Endothelial cell of umbilical vein (primary cell): ENCODE data around the gene TMEM14A. TPM values are rescaled to one million over a fixed set of nuclear protein-coding genes. Genes with fewer than 3 reads are reported as not detected.

Experiments
- BruUV-seq: library from RNA; stranded (reverse); fragments of 400-500 nt; replicated peaks from 2 replicates; lab custom pipeline; 2021; lab: Mats Ljungman, UMichigan
- CTCF ChIA-PET: fragments of 300-600, 350-600 bp; sonication (Branson Sonifier 250); formaldehyde crosslinking; loops from one replicate; lab custom pipeline; 2021; ENCODE audit warnings: antibody characterized with exemption, inconsistent platforms; lab: Charles Lee
- POLR2A ChIA-PET: fragments of 300-600, 350-600 bp; sonication (Branson Sonifier 250); formaldehyde crosslinking; loops from one replicate; lab custom pipeline; 2021; ENCODE audit warnings: antibody characterized with exemption, inconsistent platforms; lab: Charles Lee
- DNase-seq: peaks from one replicate; pipeline ENCODE4 v3.0.0-alpha.2; 2011; ENCODE audit warnings: low read depth, low spot score
- FAIRE-seq: peaks from 2 replicates; lab custom pipeline; 2011; peaks lifted over from hg19 to GRCh38; lab: Jason Lieb, UNC
- H2AFZ ChIP-seq: 2 replicates; pipeline ENCODE4 v1.6.0; 2012; ENCODE audit warnings: low read depth, low read length, control low read depth, inconsistent platforms
- H3K27ac ChIP-seq: 2 replicates; pipeline ENCODE4 v1.5.1; 2011; ENCODE audit warnings: low read depth, mild to moderate bottlenecking, control low read depth, low read length, moderate library complexity; ENCODE audit not compliant: insufficient read depth
- H3K27me3 ChIP-seq, 2 experiments: 2 replicates each; pipeline versions ENCODE4 v1.6.0 to v1.6.1; 2011; ENCODE audit warnings: low read length in 2 of 2, mixed read lengths in 1 of 2; ENCODE audit not compliant: control insufficient read depth in 2 of 2, insufficient read depth in 2 of 2
- H3K36me3 ChIP-seq, 2 experiments: 2 replicates in 1 of 2; 3 replicates in 1 of 2; pipeline ENCODE4 v1.5.1; 2011; ENCODE audit warnings: low read length in 2 of 2, mild to moderate bottlenecking in 1 of 2, moderate library complexity in 1 of 2; ENCODE audit not compliant: control insufficient read depth in 2 of 2, insufficient read depth in 2 of 2; ENCODE audit errors: extremely low read depth in 1 of 2
- H3K4me1 ChIP-seq: 3 replicates; pipeline ENCODE4 v1.5.1; 2011; ENCODE audit warnings: mild to moderate bottlenecking, low read length; ENCODE audit not compliant: control insufficient read depth, insufficient read depth; ENCODE audit errors: extremely low read depth
- H3K4me2 ChIP-seq: 2 replicates; pipeline ENCODE4 v1.6.1; 2011; ENCODE audit warnings: low read length, control low read depth, mixed read lengths; ENCODE audit not compliant: insufficient read depth
- H3K4me3 ChIP-seq, 3 experiments: fragments of 200-600 bp in 1 of 3; sonication (generic), shearing (Covaris generic) in 1 of 3; replicated peaks in 1 of 3; 2 replicates each; pipeline ENCODE4 v1.5.1; 2011 to 2016; ENCODE audit warnings: control low read depth in 3 of 3, low read length in 3 of 3, mild to moderate bottlenecking in 2 of 3, inconsistent platforms in 1 of 3, low read depth in 1 of 3, moderate library complexity in 1 of 3; ENCODE audit not compliant: insufficient read depth in 1 of 3
- H3K79me2 ChIP-seq: 2 replicates; pipeline ENCODE4 v1.6.0; 2012; ENCODE audit warnings: low read length, inconsistent platforms; ENCODE audit not compliant: control insufficient read depth, insufficient read depth
- H3K9ac ChIP-seq: replicated peaks from 2 replicates; pipeline ENCODE3; 2011; ENCODE audit warnings: low read length, control low read depth; ENCODE audit not compliant: insufficient read depth; ENCODE audit errors: extremely low read depth
- H3K9me1 ChIP-seq: replicated peaks from 3 replicates; pipeline ENCODE4 v1.6.0; 2011; ENCODE audit warnings: mild to moderate bottlenecking, low read length; ENCODE audit not compliant: control insufficient read depth, insufficient read depth; ENCODE audit errors: extremely low read depth
- H3K9me3 ChIP-seq: replicated peaks from 2 replicates; pipeline ENCODE4 v1.5.1; 2012; ENCODE audit warnings: low read length, inconsistent platforms; ENCODE audit not compliant: control insufficient read depth, insufficient read depth
- H4K20me1 ChIP-seq: replicated peaks from 2 replicates; pipeline ENCODE3; 2011; ENCODE audit warnings: mild to moderate bottlenecking, low read length; ENCODE audit not compliant: control insufficient read depth, insufficient read depth; ENCODE audit errors: extremely low read depth
- CTCF ChIP-seq, 2 donors: IDR thresholded peaks; 1 replicate in 1 of 2; 2 replicates in 1 of 2; pipeline ENCODE4 v1.5.1; 2011; ENCODE audit warnings: low read length in 2 of 2, mild to moderate bottlenecking in 2 of 2, moderate library complexity in 2 of 2, control low read depth in 1 of 2, inconsistent platforms in 1 of 2, low read depth in 1 of 2; ENCODE audit not compliant: insufficient read depth in 1 of 2; ENCODE audit errors: extremely low read depth in 1 of 2
- EZH2 ChIP-seq: IDR thresholded peaks from 2 replicates; pipeline ENCODE4 v1.6.1; 2012; ENCODE audit warnings: borderline replicate concordance, low read depth, mild to moderate bottlenecking, moderate library complexity, low read length, inconsistent platforms; ENCODE audit not compliant: severe bottlenecking
- FOS ChIP-seq: IDR thresholded peaks from 2 replicates; pipeline ENCODE4 v1.6.1; 2011; ENCODE audit warnings: mild to moderate bottlenecking, low read length, moderate library complexity, borderline replicate concordance; ENCODE audit not compliant: insufficient read depth
- GATA2 ChIP-seq: IDR thresholded peaks from 2 replicates; pipeline ENCODE4 v1.7.0; 2011; ENCODE audit warnings: low read depth, mild to moderate bottlenecking, moderate library complexity, mixed read lengths, low read length; ENCODE audit not compliant: insufficient read length, insufficient read depth
- JUN ChIP-seq: IDR thresholded peaks from 2 replicates; pipeline ENCODE4 v1.6.1; 2011; ENCODE audit warnings: borderline replicate concordance, low read depth; ENCODE audit not compliant: insufficient read length, insufficient read depth
- MAX ChIP-seq: IDR thresholded peaks from 2 replicates; pipeline ENCODE4 v1.6.1; 2011; ENCODE audit not compliant: insufficient read depth, insufficient read length
- MYC ChIP-seq: IDR thresholded peaks from one replicate; pipeline ENCODE4 v1.6.1; 2011; ENCODE audit warnings: mild to moderate bottlenecking, low read depth, low read length
- POLR2A ChIP-seq: IDR thresholded peaks from 2 replicates; pipeline ENCODE4 v1.6.1; 2012; ENCODE audit warnings: low read depth, mild to moderate bottlenecking, control low read depth, low read length
- POLR2AphosphoS5 ChIP-seq: IDR thresholded peaks from 2 replicates; pipeline ENCODE4 v1.6.1; 2012; ENCODE audit warnings: low read depth, mild to moderate bottlenecking, control low read depth, low read length, moderate library complexity; ENCODE audit not compliant: insufficient read depth
- dilution Hi-C: fragments of 300-500 bp; cut with MboI; formaldehyde crosslinking; loops from one replicate; pipeline ENCODE4 v1.15.0; 2019; ENCODE audit warnings: low sequenced_read_pairs; ENCODE audit not compliant: extremely low pct_ligation_motif_present
- intact Hi-C: fragments of 100-400 bp; cut with micrococcal nuclease; formaldehyde crosslinking; loops from one replicate; pipeline ENCODE4 v1.10.0; 2022
- polyA plus RNA-seq, 4 experiments: library from polyadenylated mRNA; depleted of rRNA in 3 of 4; stranded (reverse) in 3 of 4; unstranded in 1 of 4; fragments of >200 nt; gene quantifications; 2 replicates each; pipeline versions ENCODE4 v1.2.1 to v1.2.3, GENCODE V29; 2011 to 2012; ENCODE audit warnings: missing spikeins in 1 of 4
- total RNA-seq: library from RNA; stranded (reverse); gene quantifications from 2 replicates; pipeline ENCODE4 v1.2.3, GENCODE V29; 2021

TMEM14A gene
- total and polyA plus RNA-seq, 2 donors (not counting 3 experiments of a cell fraction or from before 2014, with no cell fraction given): 19.5 to 33.7 TPM

DNA sequence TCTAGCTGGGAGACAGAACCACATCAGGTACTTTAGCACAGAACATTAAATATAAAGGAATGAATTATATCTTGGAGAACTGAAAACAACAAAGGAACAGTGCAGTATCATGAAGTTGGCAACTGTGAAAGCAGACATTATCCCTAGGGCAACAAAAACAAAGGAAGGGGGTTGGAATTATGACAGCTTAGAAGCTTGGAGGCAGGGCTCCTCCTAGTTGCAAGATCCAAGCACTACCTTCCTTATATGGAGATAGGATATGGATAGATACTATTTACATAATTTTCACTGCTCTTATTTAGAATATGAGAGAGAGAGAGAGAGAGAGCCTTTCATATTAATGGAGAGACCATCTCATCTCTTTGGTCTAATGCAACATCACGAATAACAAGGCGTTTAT, 27.0 kb downstream of the TMEM14A start:
- Histone ChIP-seq H3K4me2 (no peak overlapping the region), H2AFZ (no peak overlapping the region), H3K9ac (no peak overlapping the region), H3K27ac (no peak overlapping the region), H3K9me1 (no peaks in the 10 kb centered on the region), H3K27me3 (peaks cover 8 to 29% of the 10 kb centered on the region in 2 experiments), H3K9me3 (no peaks in the 10 kb centered on the region), H3K36me3 (no peaks in the 10 kb centered on the region), H3K4me1 (no peaks in the 10 kb centered on the region), H3K79me2 (no peaks in the 10 kb centered on the region), H3K4me3 (no peak overlapping the region), H4K20me1 (no peaks in the 10 kb centered on the region)
- intact Hi-C loops: no loop called here
- no peak for FAIRE-seq
- BruUV-seq: no TSS peak
- ChIA-PET POLR2A (no interaction called here), CTCF (interaction anchor here (1.8 kb wide), 1 partner anchor 8 kb away, joined by 3 read pairs; no protein-coding TSS in a partner anchor)
- TF ChIP-seq MAX: no peak
- no peak for TF ChIP-seq FOS
- TF ChIP-seq EZH2: no peak
- no peak for TF ChIP-seq CTCF (IDR thresholded peaks at IDR 0.05; ENCODE audit: extremely low read depth in 1 of 2, insufficient read depth in 1 of 2, low read depth in 1 of 2, low read length in 2 of 2)
- TF ChIP-seq POLR2A: no peak
- TF ChIP-seq MYC: no peak
- TF ChIP-seq POLR2AphosphoS5: no peak
- no peak for TF ChIP-seq JUN
- TF ChIP-seq GATA2: no peak
- dilution Hi-C loops: no loop called here
- peak; percentile 14 for DNase-seq
